Measurements from ENCODE around the gene IGF2BP2. TPM values are rescaled to one million over a fixed set of nuclear protein-coding genes. Genes with fewer than 3 reads are reported as not detected.

Gene IGF2BP2
- total and polyA plus RNA-seq, 7 donors = 1.1 to 5.6 (median 2.3) TPM

DNA sequence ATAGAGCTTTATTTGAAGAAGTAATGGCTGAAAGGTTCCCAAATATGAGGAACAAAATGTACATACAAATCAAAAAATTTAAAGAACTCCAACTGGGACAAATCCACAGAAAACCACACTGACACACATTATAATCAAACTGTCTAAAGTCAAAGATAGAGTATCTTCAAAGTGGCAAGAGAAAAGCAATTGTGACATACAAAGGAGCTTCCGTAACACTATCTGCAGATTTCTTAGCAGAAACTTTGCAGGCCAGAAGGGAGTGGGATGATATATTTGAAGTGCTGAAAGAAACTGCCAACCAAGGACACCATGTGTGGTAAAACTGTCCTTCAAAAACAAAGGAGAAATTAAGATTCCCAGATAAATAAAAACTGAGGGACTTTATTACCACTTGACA is 146.8 kb downstream of the IGF2BP2 start:
- Histone ChIP-seq H3K4me1 (no peaks in the 10 kb centered on the region), H3K27ac (no peak overlapping the region), H3K27me3 (ENCODE audit: insufficient read depth in 3 of 3, low read length in 2 of 3) (no peaks in the 10 kb centered on the region), H3K9me3 (no peaks in the 10 kb centered on the region), H3K4me3 (no peak overlapping the region), H3K36me3 (ENCODE audit: insufficient read depth in 1 of 2, low read depth in 1 of 2) (no peaks in the 10 kb centered on the region)
- intact Hi-C loops (cut with DNase I) = loop anchor here in 1 of 2 donors (5.0 kb wide), 1 partner anchor 89 kb away; no protein-coding TSS in a partner anchor
- TF ChIP-seq, protein P1, sequence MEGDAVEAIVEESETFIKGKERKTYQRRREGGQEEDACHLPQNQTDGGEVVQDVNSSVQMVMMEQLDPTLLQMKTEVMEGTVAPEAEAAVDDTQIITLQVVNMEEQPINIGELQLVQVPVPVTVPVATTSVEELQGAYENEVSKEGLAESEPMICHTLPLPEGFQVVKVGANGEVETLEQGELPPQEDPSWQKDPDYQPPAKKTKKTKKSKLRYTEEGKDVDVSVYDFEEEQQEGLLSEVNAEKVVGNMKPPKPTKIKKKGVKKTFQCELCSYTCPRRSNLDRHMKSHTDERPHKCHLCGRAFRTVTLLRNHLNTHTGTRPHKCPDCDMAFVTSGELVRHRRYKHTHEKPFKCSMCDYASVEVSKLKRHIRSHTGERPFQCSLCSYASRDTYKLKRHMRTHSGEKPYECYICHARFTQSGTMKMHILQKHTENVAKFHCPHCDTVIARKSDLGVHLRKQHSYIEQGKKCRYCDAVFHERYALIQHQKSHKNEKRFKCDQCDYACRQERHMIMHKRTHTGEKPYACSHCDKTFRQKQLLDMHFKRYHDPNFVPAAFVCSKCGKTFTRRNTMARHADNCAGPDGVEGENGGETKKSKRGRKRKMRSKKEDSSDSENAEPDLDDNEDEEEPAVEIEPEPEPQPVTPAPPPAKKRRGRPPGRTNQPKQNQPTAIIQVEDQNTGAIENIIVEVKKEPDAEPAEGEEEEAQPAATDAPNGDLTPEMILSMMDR (IDR thresholded peaks at IDR 0.05) = no peak
- no peak for ATAC-seq
- no peak for DNase-seq
- WGBS, 3 donors = 92 to 96% (median 94%) methylated on average over 1 of the region's 1 CpG

DNA sequence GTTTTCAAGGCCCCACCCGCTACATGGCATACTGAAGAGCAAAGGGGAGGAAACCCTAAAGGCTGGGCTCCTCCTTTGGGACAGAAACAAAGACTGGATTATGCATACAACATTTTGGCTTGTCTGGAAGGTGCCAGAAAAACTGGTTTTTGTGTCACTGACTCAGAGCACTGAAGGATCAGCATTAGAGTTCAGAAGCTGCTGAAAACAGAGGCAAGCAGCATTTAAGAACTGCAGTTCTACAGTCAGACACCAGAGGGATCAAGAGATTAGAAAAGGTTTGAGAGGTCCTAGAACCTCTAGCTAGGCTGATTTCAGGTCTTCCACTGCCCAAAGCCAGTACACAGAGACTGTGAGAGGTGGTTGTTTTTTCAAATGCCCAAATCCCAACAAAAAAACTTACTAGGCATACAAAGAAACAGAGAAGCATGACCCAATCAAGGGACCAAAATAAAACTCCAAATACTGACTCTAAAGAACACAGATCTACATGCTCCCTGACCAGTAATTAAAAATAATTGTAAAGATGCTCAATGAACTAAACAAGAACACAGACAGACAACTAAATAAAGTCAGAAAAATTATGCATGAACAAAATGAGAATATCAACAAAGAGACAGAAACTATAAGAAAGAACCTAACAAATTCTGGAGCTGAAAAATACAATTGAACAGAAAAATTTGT is 147.6 kb downstream of the IGF2BP2 start:
- WGBS, 3 donors = 96 to 100% (median 98%) methylated on average over 1 of the region's 1 CpG
- TF ChIP-seq, protein P1 (IDR thresholded peaks at IDR 0.05) = peak; percentile 43
- H3K4me3 ChIP-seq = no peak overlapping the region
- H3K36me3 ChIP-seq (ENCODE audit: insufficient read depth in 1 of 2, low read depth in 1 of 2) = no peaks in the 10 kb centered on the region
- no peaks in the 10 kb centered on the region for H3K9me3 ChIP-seq
- no peak overlapping the region for H3K27ac ChIP-seq
- H3K27me3 ChIP-seq (ENCODE audit: insufficient read depth in 3 of 3, low read length in 2 of 3) = no peaks in the 10 kb centered on the region
- intact Hi-C loops (cut with DNase I) = loop anchor here in 1 of 2 donors (5.0 kb wide), 1 partner anchor 90 kb away; no protein-coding TSS in a partner anchor
- DNase-seq = no peak
- H3K4me1 ChIP-seq = no peaks in the 10 kb centered on the region
- no peak for ATAC-seq

DNA sequence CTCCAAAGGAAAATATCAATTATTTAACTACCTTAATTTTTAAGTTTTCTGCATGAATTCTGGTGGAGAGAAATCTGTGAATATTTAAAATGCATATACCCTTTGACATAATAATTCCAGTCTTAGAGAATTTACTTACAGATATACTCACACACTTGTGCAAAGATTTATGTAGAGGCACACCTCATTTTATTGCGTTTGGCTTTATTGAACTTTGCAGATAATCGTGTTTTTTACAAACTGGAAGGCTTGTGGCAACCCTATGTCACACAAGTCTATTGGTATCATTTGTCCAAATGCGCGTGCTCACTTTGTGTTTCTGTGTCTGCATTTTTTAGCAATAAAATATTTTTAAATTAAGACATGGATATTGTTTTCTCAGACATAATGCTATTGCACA is 157.3 kb downstream of the IGF2BP2 start:
- no peak overlapping the region for H3K27ac ChIP-seq
- H3K36me3 ChIP-seq (ENCODE audit: insufficient read depth in 1 of 2, low read depth in 1 of 2) = no peaks in the 10 kb centered on the region
- intact Hi-C loops (cut with DNase I) = no loop called here
- H3K4me1 ChIP-seq = no peaks in the 10 kb centered on the region
- TF ChIP-seq, protein P1 (IDR thresholded peaks at IDR 0.05) = no peak
- DNase-seq = no peak
- no peak for ATAC-seq
- H3K9me3 ChIP-seq = no peaks in the 10 kb centered on the region
- H3K4me3 ChIP-seq = no peak overlapping the region
- WGBS, 3 donors = 94 to 96% (median 94%) methylated on average over 4 of the region's 4 CpGs
- H3K27me3 ChIP-seq (ENCODE audit: insufficient read depth in 3 of 3, low read length in 2 of 3) = no peaks in the 10 kb centered on the region

DNA sequence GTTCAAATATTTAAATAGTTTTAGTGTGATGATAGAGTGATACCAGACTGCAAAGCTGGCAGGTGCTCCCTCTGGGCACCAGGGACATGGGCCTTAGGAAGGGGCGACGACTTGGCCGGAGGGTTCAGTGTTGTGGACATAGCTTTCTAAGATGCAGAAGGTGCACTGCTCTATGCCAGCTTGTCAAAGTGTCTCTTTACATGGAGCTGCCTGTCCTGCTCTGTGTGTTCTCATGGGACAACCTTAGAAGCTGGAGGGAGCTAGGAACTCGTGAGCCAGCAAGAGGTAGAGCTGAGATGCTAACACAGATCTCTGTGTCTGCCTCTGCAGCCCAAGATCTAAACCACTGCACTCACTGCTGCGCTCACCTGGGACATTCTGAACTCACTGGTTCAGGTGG is 160.9 kb downstream of the IGF2BP2 start:
- TF ChIP-seq, protein P1 (IDR thresholded peaks at IDR 0.05) = no peak
- ATAC-seq (no peak), DNase-seq (no peak)
- Histone ChIP-seq H3K9me3 (no peaks in the 10 kb centered on the region), H3K4me3 (no peak overlapping the region), H3K27ac (no peak overlapping the region), H3K4me1 (peaks cover 5% of the 10 kb centered on the region), H3K27me3 (ENCODE audit: insufficient read depth in 3 of 3, low read length in 2 of 3) (no peaks in the 10 kb centered on the region), H3K36me3 (ENCODE audit: insufficient read depth in 1 of 2, low read depth in 1 of 2) (no peaks in the 10 kb centered on the region)
- 92 to 94% (median 94%) methylated on average over 5 of the region's 5 CpGs for WGBS, 3 donors
- intact Hi-C loops (cut with DNase I) = loop anchor here in 1 of 2 donors (5.0 kb wide), 1 partner anchor 103 kb away; no protein-coding TSS in a partner anchor
